Endothelial cell of hepatic sinusoid (primary cell): ENCODE data around the gene IGFBP7.

ENCODE experiments used
- in situ Hi-C: cut with HindIII; loops from 2 replicates; pipeline ENCODE4 v1.10.0; 2017; ENCODE audit warnings: low sequenced_read_pairs

The IGFBP7 gene

GRCh38 chr4:57044279-57044678 lies 65.9 kb downstream of the IGFBP7 start:
- in situ Hi-C loops = loop anchor here (5.0 kb wide), 1 partner anchor 78 kb away; no protein-coding TSS in a partner anchor

GRCh38 chr4:57043347-57044251 lies 66.6 kb downstream of the IGFBP7 start:
- in situ Hi-C loops = loop anchor here (5.0 kb wide), 1 partner anchor 79 kb away; no protein-coding TSS in a partner anchor

DNA sequence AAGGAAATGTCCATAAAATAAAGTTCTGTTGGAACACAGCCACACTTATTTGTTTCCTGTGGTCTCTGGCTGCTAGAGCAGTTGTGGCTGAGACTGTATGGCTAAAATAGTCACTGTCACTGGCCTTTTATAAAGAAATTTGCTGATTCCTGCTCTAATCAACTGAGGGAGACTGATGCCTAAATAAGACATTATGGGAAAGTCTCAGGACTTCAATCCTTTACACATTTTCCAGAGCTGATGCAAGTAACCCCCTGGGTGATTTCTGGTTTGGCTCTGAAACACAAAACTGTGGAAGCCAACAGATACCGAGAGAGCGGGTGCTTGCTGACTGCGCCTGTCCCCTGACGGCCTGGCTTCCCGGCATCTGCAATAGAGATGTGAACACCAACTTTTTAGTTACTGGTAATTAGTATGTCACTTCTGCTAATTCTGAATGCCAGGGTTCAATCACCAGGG lies 67.4 kb downstream of the IGFBP7 start:
- in situ Hi-C loops = loop anchor here (5.0 kb wide), 1 partner anchor 80 kb away; no protein-coding TSS in a partner anchor

- in situ Hi-C loops = loop anchor here (5.0 kb wide), 1 partner anchor 81 kb away; no protein-coding TSS in a partner anchor
Measured at GRCh38 chr4:57041020-57041419, 69.2 kb downstream of the IGFBP7 start.

GRCh38 chr4:57040510-57040909 lies 69.7 kb downstream of the IGFBP7 start:
- in situ Hi-C loops = loop anchor here (5.0 kb wide), 1 partner anchor 82 kb away; no protein-coding TSS in a partner anchor

DNA sequence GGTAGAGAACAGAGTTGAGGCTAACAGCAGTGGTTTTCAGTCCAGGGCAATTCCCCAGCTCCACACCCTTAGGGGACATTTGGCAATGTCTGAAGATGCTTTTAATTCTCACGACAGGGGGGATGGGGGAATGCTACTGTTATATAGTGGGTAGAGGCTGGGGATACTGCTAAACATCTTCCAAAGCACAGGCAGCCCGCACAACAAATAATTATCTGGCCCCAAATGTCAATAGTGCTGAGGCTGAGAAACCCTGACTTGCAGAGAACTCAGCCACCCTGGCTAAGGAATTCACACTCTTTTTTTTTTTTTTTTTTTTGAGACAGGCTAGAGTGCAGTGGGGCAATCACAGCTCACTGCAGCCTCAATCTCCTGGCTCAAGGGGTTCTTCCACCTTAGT lies 70.8 kb downstream of the IGFBP7 start:
- in situ Hi-C loops = loop anchor here (5.0 kb wide), 1 partner anchor 33 kb away; no protein-coding TSS in a partner anchor

GRCh38 chr4:57037982-57038604 lies 72.1 kb downstream of the IGFBP7 start:
- in situ Hi-C loops = loop anchor here (5.0 kb wide), 1 partner anchor 34 kb away; no protein-coding TSS in a partner anchor

- in situ Hi-C loops = no loop called here
Measured at GRCh38 chr4:57034520-57034919, 75.7 kb downstream of the IGFBP7 start.

DNA sequence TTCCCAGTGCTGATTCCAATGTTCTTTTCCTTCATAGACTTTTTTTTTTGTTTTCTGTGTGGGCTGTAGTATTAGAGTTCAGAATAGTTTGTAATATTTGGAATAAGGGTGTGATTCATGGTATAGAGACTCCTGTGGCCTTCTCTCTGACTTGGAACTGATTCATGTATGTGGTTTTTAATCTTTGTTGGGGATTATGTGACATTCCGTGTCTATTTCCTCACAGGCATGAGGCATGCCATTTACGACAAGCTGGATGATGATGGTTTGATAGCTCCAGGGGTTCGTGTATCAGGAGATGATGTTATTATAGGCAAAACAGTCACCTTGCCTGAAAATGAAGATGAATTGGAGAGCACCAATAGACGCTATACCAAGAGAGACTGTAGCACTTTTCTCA lies 87.1 kb downstream of the IGFBP7 start:
- in situ Hi-C loops = no loop called here

GRCh38 chr4:57020467-57021101 lies 89.6 kb downstream of the IGFBP7 start:
- in situ Hi-C loops = no loop called here

DNA sequence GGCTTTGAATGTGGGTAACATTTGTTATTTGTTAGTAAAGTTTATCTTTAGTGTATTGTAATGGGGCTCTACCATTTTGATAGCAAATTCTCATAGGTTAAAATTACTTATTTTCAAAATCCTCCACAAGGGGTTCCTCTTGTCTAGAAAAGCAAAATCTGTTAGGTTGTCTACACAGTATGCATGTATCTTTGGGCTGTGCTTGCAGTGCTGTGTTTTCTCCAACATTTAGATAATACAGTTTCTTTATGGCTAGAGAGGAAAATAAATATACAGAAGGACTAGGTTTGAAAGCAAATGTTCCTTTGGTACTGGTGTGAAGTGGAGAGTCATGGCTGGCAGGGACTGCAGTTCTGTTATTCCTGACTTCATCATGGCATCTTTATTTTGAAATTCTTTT lies 91.2 kb downstream of the IGFBP7 start:
- in situ Hi-C loops = no loop called here

- in situ Hi-C loops = no loop called here
Measured at GRCh38 chr4:57013543-57014120, 96.6 kb downstream of the IGFBP7 start.

DNA sequence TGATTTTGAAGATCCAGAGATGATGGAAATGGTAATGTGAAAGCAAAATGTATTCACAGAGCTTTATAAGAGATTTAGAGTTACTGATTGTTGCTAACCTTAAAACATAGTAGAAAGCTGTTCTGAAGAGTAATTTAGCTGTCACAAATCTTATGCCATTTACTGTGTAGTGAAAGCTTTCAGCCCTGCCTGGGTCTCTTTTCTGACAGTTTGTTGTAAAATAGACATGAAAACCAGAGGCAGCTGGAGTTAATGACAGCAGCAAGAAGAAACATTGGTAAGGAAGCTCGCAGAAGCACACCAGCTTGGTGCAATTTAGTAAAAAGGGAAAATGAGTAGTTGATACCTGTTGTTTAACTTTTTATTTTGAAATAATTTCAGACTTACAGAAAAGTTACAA lies 110.4 kb downstream of the IGFBP7 start:
- in situ Hi-C loops = loop anchor here (5.0 kb wide), 1 partner anchor 92 kb away; the partner anchor contains the start of gene REST

DNA sequence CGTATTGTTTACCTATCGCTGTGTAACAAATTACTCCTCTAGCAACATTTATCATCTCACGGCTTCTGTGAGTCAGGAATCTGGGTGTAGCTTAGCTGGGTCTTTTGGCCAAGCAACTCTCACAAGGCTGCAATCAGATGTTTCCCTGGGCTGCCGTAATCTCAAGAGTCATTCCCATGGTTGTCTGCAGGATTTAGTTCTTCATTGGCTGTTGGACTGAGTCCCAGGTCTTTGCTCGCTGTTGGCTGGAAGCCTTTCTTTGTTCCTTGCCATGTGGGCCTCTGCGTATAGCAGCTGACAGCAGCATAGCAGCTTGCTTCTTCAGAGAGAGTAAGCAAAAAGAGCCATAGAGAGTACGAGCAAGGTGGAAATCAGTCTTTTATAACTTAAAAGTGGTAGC lies 114.7 kb downstream of the IGFBP7 start:
- in situ Hi-C loops = loop anchor here (5.0 kb wide), 1 partner anchor 88 kb away; the partner anchor contains the start of gene REST

DNA sequence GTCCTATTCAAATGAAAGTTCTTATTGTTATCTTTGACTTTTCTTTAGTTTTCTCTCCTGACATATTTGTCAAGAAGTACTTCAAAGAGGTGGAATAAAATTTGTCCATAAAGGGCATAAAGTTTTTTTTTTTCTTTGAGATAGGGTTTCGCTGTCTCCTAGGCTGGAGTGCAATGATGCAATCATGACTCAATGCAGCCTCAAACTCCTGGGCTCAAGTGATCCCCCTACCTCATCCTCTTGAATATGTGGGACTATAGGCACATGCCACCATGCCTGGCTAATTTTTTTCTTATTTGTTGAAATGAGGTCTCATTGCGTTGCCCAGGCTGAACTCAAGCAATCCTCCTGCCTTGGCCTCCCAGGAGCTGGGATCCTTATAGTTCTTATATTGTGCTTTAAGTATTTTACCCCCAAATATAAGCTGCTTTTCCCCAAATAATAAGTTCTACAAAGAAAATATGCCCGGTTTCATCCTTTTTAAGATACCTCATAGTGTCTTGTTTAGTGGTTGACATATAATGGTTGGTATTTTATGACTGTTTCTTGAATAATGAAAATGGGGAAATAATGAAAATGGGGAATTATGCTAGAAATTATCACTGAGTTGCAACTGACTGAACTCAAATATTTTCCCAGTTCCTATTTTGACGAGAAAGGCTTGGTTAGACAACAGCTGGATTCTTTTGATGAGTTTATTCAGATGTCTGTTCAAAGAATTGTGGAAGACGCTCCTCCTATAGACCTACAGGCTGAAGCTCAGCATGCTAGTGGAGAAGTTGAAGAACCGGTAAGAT lies 119.9 kb downstream of the IGFBP7 start:
- in situ Hi-C loops = no loop called here

- in situ Hi-C loops = no loop called here
Measured at GRCh38 chr4:56986952-56987351, 123.2 kb downstream of the IGFBP7 start.

DNA sequence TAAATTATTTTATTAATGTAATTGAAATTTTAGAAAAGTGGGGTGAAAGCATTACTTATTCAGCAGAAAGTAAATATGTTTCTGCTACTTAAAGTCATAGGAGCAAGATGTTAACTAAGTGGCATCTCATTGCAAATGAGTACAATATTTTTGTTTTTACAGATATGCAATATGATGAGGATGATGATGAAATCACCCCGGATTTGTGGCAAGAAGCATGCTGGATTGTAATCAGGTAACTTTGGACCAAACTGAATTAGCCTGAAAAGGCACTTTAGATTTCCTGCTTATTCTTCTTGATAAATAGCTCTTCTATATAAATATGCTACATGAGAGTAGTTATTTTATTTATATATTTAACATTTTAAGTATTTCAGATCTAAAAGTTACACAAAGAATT lies 124.0 kb downstream of the IGFBP7 start:
- in situ Hi-C loops = no loop called here

DNA sequence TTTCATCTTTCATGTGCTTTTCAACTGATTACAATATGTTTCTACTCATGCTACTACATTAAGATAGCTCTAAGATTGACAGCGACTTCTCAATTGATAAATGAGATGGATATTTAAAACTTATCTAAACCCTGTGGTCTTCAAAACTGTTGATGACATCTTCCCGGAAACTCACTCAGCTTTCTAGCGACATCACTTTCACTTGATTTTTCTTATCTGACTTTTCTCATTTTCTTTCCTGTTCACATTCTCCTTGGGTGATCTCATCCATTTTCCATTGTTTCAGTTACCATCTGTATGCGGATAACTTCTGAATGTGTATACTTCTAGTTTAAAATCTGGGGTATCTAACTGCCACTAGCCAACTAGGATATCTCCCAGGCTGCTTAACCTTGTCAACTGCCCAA lies 128.4 kb downstream of the IGFBP7 start:
- in situ Hi-C loops = no loop called here
